Measurements from ENCODE around the gene PAX2. TPM values are rescaled to one million over a fixed set of nuclear protein-coding genes. Genes with fewer than 3 reads are reported as not detected.

The PAX2 gene
- total and polyA plus RNA-seq, 7 experiments from 2014 or later: not detected

GRCh38 chr10:100872034-100872791 is 126.8 kb downstream of the PAX2 start:
- Histone ChIP-seq H3K4me1 (ENCODE audit: control insufficient read depth in 2 of 2, insufficient read depth in 2 of 2, low read length in 2 of 2) (no peaks in the 10 kb centered on the region), H3K27ac (ENCODE audit: low read depth, low read length) (no peak overlapping the region), H3K9me3 (ENCODE audit: control insufficient read depth in 2 of 3, low read length in 3 of 3) (no peaks in the 10 kb centered on the region), H3K4me3 (ENCODE audit: low read length) (no peak overlapping the region), H3K27me3 (ENCODE audit: control insufficient read depth in 2 of 2, insufficient read depth in 2 of 2, low read length in 2 of 2) (no peaks in the 10 kb centered on the region), H3K36me3 (ENCODE audit: control insufficient read depth in 2 of 3, insufficient read depth in 3 of 3, low read length in 3 of 3) (no peaks in the 10 kb centered on the region)
- peaks cover 2 to 19% (median 16%) of the 10 kb centered on the region in 5 donors for H3K27me3 Mint-ChIP-seq
- ATAC-seq (peak; percentile 44), DNase-seq (peak in 7 of 9 donors; percentile 18 to 64 (median 27))
- H3K36me3 Mint-ChIP-seq: no peaks in the 10 kb centered on the region
- peaks cover 0 to 5% (median 0%) of the 10 kb centered on the region in 7 donors for H3K4me1 Mint-ChIP-seq
- intact Hi-C loops (cut with micrococcal nuclease): loop anchor here (1.0 to 5.0 kb wide), 2 partner anchors 200 to 310 kb away; no protein-coding TSS in a partner anchor
- no peak overlapping the region for H3K27ac Mint-ChIP-seq
- H3K9me3 Mint-ChIP-seq: no peaks in the 10 kb centered on the region
- no peak overlapping the region for H3K4me3 Mint-ChIP-seq
- ChIA-PET CTCF (interaction anchor here (1.0 kb wide), 1 partner anchor 194 kb away, joined by 4 read pairs; no protein-coding TSS in a partner anchor), POLR2A (no interaction called here)

GRCh38 chr10:100873146-100873826 is 127.9 kb downstream of the PAX2 start:
- Histone ChIP-seq H3K4me1 (ENCODE audit: control insufficient read depth in 2 of 2, insufficient read depth in 2 of 2, low read length in 2 of 2) (no peaks in the 10 kb centered on the region), H3K36me3 (ENCODE audit: control insufficient read depth in 2 of 3, insufficient read depth in 3 of 3, low read length in 3 of 3) (no peaks in the 10 kb centered on the region), H3K27me3 (ENCODE audit: control insufficient read depth in 2 of 2, insufficient read depth in 2 of 2, low read length in 2 of 2) (no peaks in the 10 kb centered on the region), H3K27ac (ENCODE audit: low read depth, low read length) (no peak overlapping the region), H3K9me3 (ENCODE audit: control insufficient read depth in 2 of 3, low read length in 3 of 3) (no peaks in the 10 kb centered on the region), H3K4me3 (ENCODE audit: low read length) (no peak overlapping the region)
- intact Hi-C loops (cut with micrococcal nuclease): loop anchor here in 1 of 2 donors (5.0 kb wide), 1 partner anchor 201 kb away; no protein-coding TSS in a partner anchor
- no peaks in the 10 kb centered on the region for H3K9me3 Mint-ChIP-seq
- no peak overlapping the region for H3K27ac Mint-ChIP-seq
- no peak for DNase-seq
- POLR2A ChIA-PET: no interaction called here
- H3K4me3 Mint-ChIP-seq: no peak overlapping the region
- no peaks in the 10 kb centered on the region for H3K36me3 Mint-ChIP-seq
- peaks cover 0 to 5% (median 0%) of the 10 kb centered on the region in 7 donors for H3K4me1 Mint-ChIP-seq
- CTCF ChIA-PET: no interaction called here
- H3K27me3 Mint-ChIP-seq: peaks cover 0 to 21% (median 13%) of the 10 kb centered on the region in 5 donors
- ATAC-seq: no peak

- ChIA-PET CTCF (no interaction called here), POLR2A (interaction anchor here (0.6 kb wide), 1 partner anchor 30 kb away, joined by 3 read pairs; no protein-coding TSS in a partner anchor)
Observed at GRCh38 chr10:100873827-100874326, 128.5 kb downstream of the PAX2 start.

GRCh38 chr10:100874702-100875483 is 129.5 kb downstream of the PAX2 start:
- ATAC-seq (no peak), DNase-seq (no peak)
- Mint-ChIP-seq H3K4me3 (no peak overlapping the region), H3K9me3 (no peaks in the 10 kb centered on the region), H3K27ac (no peak overlapping the region), H3K36me3 (no peaks in the 10 kb centered on the region), H3K4me1 (peaks cover 0 to 5% (median 0%) of the 10 kb centered on the region in 7 donors), H3K27me3 (peaks cover 0 to 21% (median 13%) of the 10 kb centered on the region in 5 donors)
- intact Hi-C loops (cut with micrococcal nuclease): loop anchor here in 1 of 2 donors (5.0 kb wide), 1 partner anchor 203 kb away; no protein-coding TSS in a partner anchor
- Histone ChIP-seq H3K27ac (ENCODE audit: low read depth, low read length) (no peak overlapping the region), H3K36me3 (ENCODE audit: control insufficient read depth in 2 of 3, insufficient read depth in 3 of 3, low read length in 3 of 3) (no peaks in the 10 kb centered on the region), H3K9me3 (ENCODE audit: control insufficient read depth in 2 of 3, low read length in 3 of 3) (no peaks in the 10 kb centered on the region), H3K4me3 (ENCODE audit: low read length) (no peak overlapping the region), H3K4me1 (ENCODE audit: control insufficient read depth in 2 of 2, insufficient read depth in 2 of 2, low read length in 2 of 2) (no peaks in the 10 kb centered on the region), H3K27me3 (ENCODE audit: control insufficient read depth in 2 of 2, insufficient read depth in 2 of 2, low read length in 2 of 2) (no peaks in the 10 kb centered on the region)
- ChIA-PET CTCF (no interaction called here), POLR2A (interaction anchor here (0.6 kb wide), 1 partner anchor 31 kb away, joined by 3 read pairs; no protein-coding TSS in a partner anchor)

More at GRCh38 chr10:100873827-100874326, 128.5 kb downstream of the PAX2 start:
- Histone ChIP-seq H3K36me3 (ENCODE audit: control insufficient read depth in 2 of 3, insufficient read depth in 3 of 3, low read length in 3 of 3) (no peaks in the 10 kb centered on the region), H3K4me3 (ENCODE audit: low read length) (no peak overlapping the region), H3K27me3 (ENCODE audit: control insufficient read depth in 2 of 2, insufficient read depth in 2 of 2, low read length in 2 of 2) (no peaks in the 10 kb centered on the region), H3K9me3 (ENCODE audit: control insufficient read depth in 2 of 3, low read length in 3 of 3) (no peaks in the 10 kb centered on the region), H3K27ac (ENCODE audit: low read depth, low read length) (no peak overlapping the region), H3K4me1 (ENCODE audit: control insufficient read depth in 2 of 2, insufficient read depth in 2 of 2, low read length in 2 of 2) (no peaks in the 10 kb centered on the region)
- ATAC-seq (no peak), DNase-seq (no peak)
- no peak overlapping the region for H3K4me3 Mint-ChIP-seq
- H3K27me3 Mint-ChIP-seq: peaks cover 0 to 21% (median 13%) of the 10 kb centered on the region in 5 donors
- H3K27ac Mint-ChIP-seq: no peak overlapping the region
- H3K36me3 Mint-ChIP-seq: no peaks in the 10 kb centered on the region
- intact Hi-C loops (cut with micrococcal nuclease): loop anchor here in 1 of 2 donors (5.0 kb wide), 1 partner anchor 202 kb away; no protein-coding TSS in a partner anchor
- peaks cover 0 to 5% (median 0%) of the 10 kb centered on the region in 7 donors for H3K4me1 Mint-ChIP-seq
- H3K9me3 Mint-ChIP-seq: no peaks in the 10 kb centered on the region

- intact Hi-C loops (cut with micrococcal nuclease): no loop called here
- no peaks in the 10 kb centered on the region for H3K36me3 Mint-ChIP-seq
Observed at GRCh38 chr10:100875484-100876166, 130.2 kb downstream of the PAX2 start.

More at GRCh38 chr10:100875484-100876166, 130.2 kb downstream of the PAX2 start:
- H3K27ac ChIP-seq (ENCODE audit: low read depth, low read length): no peak overlapping the region
- DNase-seq (no peak), ATAC-seq (no peak)
- no peaks in the 10 kb centered on the region for H3K9me3 ChIP-seq (ENCODE audit: control insufficient read depth in 2 of 3, low read length in 3 of 3)
- Mint-ChIP-seq H3K27me3 (peaks cover 0 to 23% (median 13%) of the 10 kb centered on the region in 5 donors), H3K4me1 (peaks cover 0 to 5% (median 0%) of the 10 kb centered on the region in 7 donors), H3K27ac (no peak overlapping the region), H3K9me3 (no peaks in the 10 kb centered on the region), H3K4me3 (no peak overlapping the region)
- no peaks in the 10 kb centered on the region for H3K27me3 ChIP-seq (ENCODE audit: control insufficient read depth in 2 of 2, insufficient read depth in 2 of 2, low read length in 2 of 2)
- H3K4me1 ChIP-seq (ENCODE audit: control insufficient read depth in 2 of 2, insufficient read depth in 2 of 2, low read length in 2 of 2): no peaks in the 10 kb centered on the region
- POLR2A ChIA-PET: no interaction called here
- H3K4me3 ChIP-seq (ENCODE audit: low read length): no peak overlapping the region
- CTCF ChIA-PET: no interaction called here
- H3K36me3 ChIP-seq (ENCODE audit: control insufficient read depth in 2 of 3, insufficient read depth in 3 of 3, low read length in 3 of 3): no peaks in the 10 kb centered on the region
